Endothelial cell (in vitro differentiated cells): ENCODE results near the gene BTBD7. TPM values are rescaled to one million over a fixed set of nuclear protein-coding genes. Genes with fewer than 3 reads are reported as not detected.

Source experiments
- DNase-seq: peaks from one replicate; pipeline ENCODE4 v3.0.0; 2021; ENCODE audit warnings: low spot score
- H3K27ac Mint-ChIP-seq: one replicate; pipeline ENCODE4 v1.8.0; 2021; ENCODE audit warnings: mixed read lengths, inconsistent platforms; ENCODE audit not compliant: unreplicated experiment
- H3K27me3 Mint-ChIP-seq: one replicate; pipeline ENCODE4 v1.8.0; 2021; ENCODE audit warnings: mild to moderate bottlenecking, moderate library complexity, mixed read lengths, inconsistent platforms; ENCODE audit not compliant: unreplicated experiment
- H3K36me3 Mint-ChIP-seq: one replicate; pipeline ENCODE4 v1.8.0; 2021; ENCODE audit warnings: mild to moderate bottlenecking, low read depth, mixed read lengths, inconsistent platforms; ENCODE audit not compliant: unreplicated experiment
- H3K4me1 Mint-ChIP-seq: one replicate; pipeline ENCODE4 v1.8.0; 2021; ENCODE audit warnings: mild to moderate bottlenecking, mixed read lengths, inconsistent platforms; ENCODE audit not compliant: unreplicated experiment
- H3K4me3 Mint-ChIP-seq: one replicate; pipeline ENCODE4 v1.8.0; 2021; ENCODE audit warnings: mild to moderate bottlenecking, mixed read lengths, inconsistent platforms; ENCODE audit not compliant: unreplicated experiment
- H3K9me3 Mint-ChIP-seq: one replicate; pipeline ENCODE4 v1.8.0; 2021; ENCODE audit warnings: mixed read lengths, inconsistent platforms; ENCODE audit not compliant: unreplicated experiment
- CTCF ChIP-seq: fragments of 200-600 bp; sonication (generic); IDR thresholded peaks from one replicate; pipeline ENCODE4 v1.5.0; 2021; ENCODE audit warnings: antibody characterized with exemption; ENCODE audit not compliant: unreplicated experiment
- total RNA-seq: library from RNA; stranded (reverse); fragmentation: NEBNext Ultra II Directional; extraction: Animal tissue kit (Norgen Biotek cat#: 25700); gene quantifications from one replicate; pipeline ENCODE4 v1.2.1, GENCODE V29; 2021; ENCODE audit not compliant: unreplicated experiment

Gene BTBD7
- total RNA-seq, 1 donor from 2014 or later: 71.1 TPM

DNA sequence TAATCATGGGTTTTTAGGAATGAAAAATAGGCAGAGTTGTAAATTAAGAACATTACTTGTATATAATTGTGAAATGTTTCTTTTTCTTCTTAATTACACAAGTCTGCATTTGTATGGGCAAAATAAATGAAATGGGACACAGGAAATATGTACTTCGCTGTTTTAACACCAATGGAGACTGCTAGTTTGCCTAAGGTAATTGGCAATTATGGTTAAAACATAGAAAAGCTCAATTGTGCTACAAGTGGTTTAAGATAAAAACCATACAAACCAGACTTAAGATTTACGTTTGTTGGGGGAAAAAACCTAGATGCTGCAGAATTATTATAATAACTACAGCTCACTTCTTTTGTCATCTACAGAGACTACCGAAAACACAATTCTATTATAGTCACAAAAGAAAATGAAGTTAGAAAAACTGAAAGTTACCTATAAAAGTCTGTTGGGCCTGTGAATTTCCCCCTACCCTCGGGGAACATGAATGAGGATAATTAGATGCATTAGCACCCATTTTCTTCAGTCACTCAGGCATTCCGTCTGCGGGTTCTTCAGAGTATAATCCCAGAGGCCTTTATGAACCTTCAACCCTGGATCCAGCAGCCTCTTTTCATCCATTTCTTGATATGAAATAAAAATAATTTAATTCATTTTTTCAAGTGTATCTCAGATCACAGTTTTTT, 37.2 kb downstream of the BTBD7 start:
- Mint-ChIP-seq H3K4me1 (peaks cover 14% of the 10 kb centered on the region), H3K36me3 (peaks cover 5% of the 10 kb centered on the region), H3K27me3 (peaks cover under 1% of the 10 kb centered on the region), H3K9me3 (no peaks in the 10 kb centered on the region), H3K27ac (no peak overlapping the region), H3K4me3 (no peak overlapping the region)
- no peak for TF ChIP-seq CTCF
- DNase-seq: no peak

GRCh38 chr14:93286212-93286890, 46.5 kb downstream of the BTBD7 start:
- H3K36me3 Mint-ChIP-seq: peaks cover 11% of the 10 kb centered on the region
- DNase-seq: no peak
- no peaks in the 10 kb centered on the region for H3K9me3 Mint-ChIP-seq
- no peak for TF ChIP-seq CTCF
- H3K27ac Mint-ChIP-seq: peak overlapping the region; percentile 45
- peaks cover 2% of the 10 kb centered on the region for H3K27me3 Mint-ChIP-seq
- no peak overlapping the region for H3K4me3 Mint-ChIP-seq
- peaks cover 3% of the 10 kb centered on the region for H3K4me1 Mint-ChIP-seq

- H3K4me3 Mint-ChIP-seq: no peak overlapping the region
- H3K9me3 Mint-ChIP-seq: no peaks in the 10 kb centered on the region
- no peak overlapping the region for H3K27ac Mint-ChIP-seq
- peaks cover 11% of the 10 kb centered on the region for H3K36me3 Mint-ChIP-seq
- H3K4me1 Mint-ChIP-seq: peaks cover 3% of the 10 kb centered on the region
- H3K27me3 Mint-ChIP-seq: no peaks in the 10 kb centered on the region
- no peak for DNase-seq
- TF ChIP-seq CTCF: no peak
Measured at GRCh38 chr14:93285044-93285443, 47.8 kb downstream of the BTBD7 start.

GRCh38 chr14:93281937-93282336, 50.9 kb downstream of the BTBD7 start:
- no peak overlapping the region for H3K4me3 Mint-ChIP-seq
- DNase-seq: no peak
- no peak overlapping the region for H3K27ac Mint-ChIP-seq
- H3K36me3 Mint-ChIP-seq: peaks cover 3% of the 10 kb centered on the region
- H3K9me3 Mint-ChIP-seq: no peaks in the 10 kb centered on the region
- no peaks in the 10 kb centered on the region for H3K4me1 Mint-ChIP-seq
- TF ChIP-seq CTCF: no peak
- H3K27me3 Mint-ChIP-seq: peaks cover 1% of the 10 kb centered on the region

- Mint-ChIP-seq H3K27ac (no peak overlapping the region), H3K9me3 (no peaks in the 10 kb centered on the region), H3K4me1 (no peaks in the 10 kb centered on the region), H3K27me3 (peaks cover 1% of the 10 kb centered on the region), H3K36me3 (peaks cover 5% of the 10 kb centered on the region), H3K4me3 (no peak overlapping the region)
- no peak for TF ChIP-seq CTCF
- DNase-seq: no peak
Measured at GRCh38 chr14:93280743-93281142, 52.1 kb downstream of the BTBD7 start.
